GM12875 (cell line): ENCODE results near the gene FAM174A.

Experiments
- H3K4me3 ChIP-seq: one replicate; pipeline ENCODE4 v1.5.1; 2011; ENCODE audit warnings: low read depth, low read length, control low read depth
- CTCF ChIP-seq: IDR thresholded peaks from 2 replicates; pipeline ENCODE4 v1.5.1; 2011; ENCODE audit warnings: low read depth, mild to moderate bottlenecking, control low read depth, inconsistent platforms, low read length, moderate library complexity, borderline replicate concordance; ENCODE audit not compliant: insufficient read depth

Gene FAM174A

GRCh38 chr5:100574716-100575115 lies 39.5 kb downstream of the FAM174A start:
- H3K4me3 ChIP-seq, result no peak overlapping the region
- TF ChIP-seq CTCF, result no peak

- H3K4me3 ChIP-seq, result no peak overlapping the region
- no peak for TF ChIP-seq CTCF
Measured at GRCh38 chr5:100575815-100576214, 40.6 kb downstream of the FAM174A start.

- TF ChIP-seq CTCF, result no peak
- H3K4me3 ChIP-seq, result no peak overlapping the region
Measured at GRCh38 chr5:100576217-100576751, 41.1 kb downstream of the FAM174A start.

GRCh38 chr5:100577506-100577905 lies 42.3 kb downstream of the FAM174A start:
- H3K4me3 ChIP-seq, result no peak overlapping the region
- no peak for TF ChIP-seq CTCF

- TF ChIP-seq CTCF, result no peak
- H3K4me3 ChIP-seq, result no peak overlapping the region
Measured at GRCh38 chr5:100584069-100584468, 48.9 kb downstream of the FAM174A start.

GRCh38 chr5:100584889-100585288 lies 49.7 kb downstream of the FAM174A start:
- H3K4me3 ChIP-seq, result no peak overlapping the region
- TF ChIP-seq CTCF, result no peak

- TF ChIP-seq CTCF, result no peak
Measured at GRCh38 chr5:100590867-100591266, 55.7 kb downstream of the FAM174A start.

More at GRCh38 chr5:100590867-100591266, 55.7 kb downstream of the FAM174A start:
- no peak overlapping the region for H3K4me3 ChIP-seq
